Skin epidermis (tissue), 12 donors: Measurements from ENCODE around the gene OR2T1.
"Not testable (repeated sequence)": the region's sequence is repeated elsewhere in the genome, so short reads cannot be mapped to it uniquely, and the experiment has no call there.

Experiments used
- H3K27ac ChIP-seq, 21 experiments: fragments of 200-600 bp; sonication (generic) in 11 of 21; one replicate each; pipeline ENCODE4 v1.5.0; 2020; ENCODE audit warnings: mild to moderate bottlenecking in 3 of 21, inconsistent platforms in 2 of 21, moderate library complexity in 2 of 21
- H3K4me3 ChIP-seq, 7 experiments: fragments of 200-600 bp; sonication (generic) in 2 of 7; one replicate each; pipeline ENCODE4 v1.5.0; 2020; ENCODE audit warnings: inconsistent platforms in 2 of 7, mild to moderate bottlenecking in 2 of 7, moderate library complexity in 1 of 7

Gene OR2T1, protein sequence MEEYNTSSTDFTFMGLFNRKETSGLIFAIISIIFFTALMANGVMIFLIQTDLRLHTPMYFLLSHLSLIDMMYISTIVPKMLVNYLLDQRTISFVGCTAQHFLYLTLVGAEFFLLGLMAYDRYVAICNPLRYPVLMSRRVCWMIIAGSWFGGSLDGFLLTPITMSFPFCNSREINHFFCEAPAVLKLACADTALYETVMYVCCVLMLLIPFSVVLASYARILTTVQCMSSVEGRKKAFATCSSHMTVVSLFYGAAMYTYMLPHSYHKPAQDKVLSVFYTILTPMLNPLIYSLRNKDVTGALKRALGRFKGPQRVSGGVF

GRCh38 chr1:248402748-248403147 is at the start of gene OR2T1:
Gene OR2T1, plus strand, starts transcription at chr1:248403048. Its CDS starts 3,100 bp downstream, at chr1:248406148.
- no peak within 1 kb of the TSS for H3K4me3 ChIP-seq
- no peak within 1 kb of the TSS for H3K27ac ChIP-seq

DNA sequence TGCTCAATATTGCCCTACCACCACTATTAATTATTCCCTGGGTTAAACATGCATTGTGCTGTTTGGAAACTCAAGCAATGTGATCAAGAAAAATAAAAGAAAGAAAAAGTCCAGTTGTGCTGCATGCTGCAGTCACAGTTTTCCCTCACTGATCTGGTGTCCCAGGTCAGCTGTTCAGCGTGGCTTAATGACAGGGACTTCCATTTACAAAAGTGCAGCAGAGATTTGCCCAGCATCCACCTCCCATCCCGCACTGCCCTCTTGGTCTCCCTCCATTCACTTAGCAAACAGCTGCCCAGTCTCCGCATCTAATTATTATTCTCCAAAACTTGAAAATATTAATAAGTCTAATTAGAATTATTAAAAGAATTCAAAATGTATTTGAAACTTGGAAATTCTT is 43.4 kb upstream of the OR2T1 start:
- H3K27ac ChIP-seq: no peak overlapping the region

GRCh38 chr1:248361121-248361715 is 41.6 kb upstream of the OR2T1 start, which contains the start of gene OR2T4:
Gene OR2T4, plus strand, starts transcription at chr1:248361665. Its CDS starts 0 bp downstream, at chr1:248361665.
- H3K4me3 ChIP-seq: no peak within 1 kb of the TSS
- no peak within 1 kb of the TSS for H3K27ac ChIP-seq

More for the DNA sequence above, 43.4 kb upstream of the OR2T1 start:
- no peak overlapping the region for H3K4me3 ChIP-seq

DNA sequence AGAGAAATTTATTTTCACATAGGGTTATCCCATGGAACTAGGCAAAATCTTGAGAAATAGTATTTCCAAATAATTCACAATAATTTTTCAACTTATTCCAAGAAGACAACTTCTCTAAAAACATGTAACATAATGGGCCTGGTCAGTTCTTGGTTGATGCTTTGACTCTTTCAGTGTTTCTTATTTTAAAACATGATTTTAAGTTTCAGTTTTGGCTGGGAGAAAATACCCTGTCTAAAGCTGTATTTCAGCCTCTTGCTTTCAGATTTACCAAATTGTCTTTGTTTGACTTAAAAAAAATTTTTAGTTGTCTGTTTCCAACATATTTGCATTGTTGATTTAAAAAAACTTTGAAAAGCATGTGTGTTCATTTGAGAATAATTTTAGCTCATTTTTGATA is 36.2 kb upstream of the OR2T1 start:
- Histone ChIP-seq H3K27ac (no peak overlapping the region), H3K4me3 (no peak overlapping the region)

DNA sequence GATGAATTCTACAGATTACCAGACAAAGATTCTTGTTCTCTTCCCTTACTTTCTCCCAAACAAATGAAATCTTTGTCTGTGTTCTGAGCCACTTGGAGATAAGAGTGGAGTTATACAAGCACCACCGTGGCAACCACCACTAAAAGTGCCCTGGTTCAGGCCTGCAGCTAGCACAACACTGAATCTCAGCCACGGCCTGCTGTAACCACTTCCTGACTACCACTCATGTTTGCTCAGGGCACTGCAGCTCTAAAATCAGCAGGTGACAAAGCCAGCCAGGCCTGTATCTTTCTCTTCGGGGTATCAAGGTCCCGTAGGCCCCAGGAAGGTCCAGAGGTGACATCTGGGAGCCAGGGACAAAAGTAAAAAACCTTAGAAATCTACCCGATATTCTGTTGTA is 30.5 kb upstream of the OR2T1 start:
- Histone ChIP-seq H3K27ac (no peak overlapping the region), H3K4me3 (no peak overlapping the region)

DNA sequence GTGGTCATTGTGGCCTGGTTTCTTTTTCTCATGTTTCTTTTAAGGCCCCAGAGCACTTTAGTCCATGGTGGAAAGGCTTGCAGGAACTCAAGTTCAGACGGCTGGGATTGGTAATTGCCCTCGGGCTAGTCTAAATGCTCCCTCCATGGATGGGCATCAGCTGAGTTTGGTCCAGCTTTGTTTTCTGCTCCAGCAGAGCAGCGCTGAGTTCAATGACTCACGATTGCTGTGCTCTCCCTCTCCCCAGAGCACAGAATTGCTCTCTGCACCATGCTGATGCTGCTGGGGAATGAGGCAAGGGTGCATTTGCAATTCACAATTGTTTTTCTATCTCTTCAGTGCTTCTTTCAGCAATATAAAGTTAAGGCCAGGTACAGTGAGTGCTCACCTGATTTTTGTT is 29.1 kb upstream of the OR2T1 start:
- Histone ChIP-seq H3K4me3 (no peak overlapping the region), H3K27ac (no peak overlapping the region)

DNA sequence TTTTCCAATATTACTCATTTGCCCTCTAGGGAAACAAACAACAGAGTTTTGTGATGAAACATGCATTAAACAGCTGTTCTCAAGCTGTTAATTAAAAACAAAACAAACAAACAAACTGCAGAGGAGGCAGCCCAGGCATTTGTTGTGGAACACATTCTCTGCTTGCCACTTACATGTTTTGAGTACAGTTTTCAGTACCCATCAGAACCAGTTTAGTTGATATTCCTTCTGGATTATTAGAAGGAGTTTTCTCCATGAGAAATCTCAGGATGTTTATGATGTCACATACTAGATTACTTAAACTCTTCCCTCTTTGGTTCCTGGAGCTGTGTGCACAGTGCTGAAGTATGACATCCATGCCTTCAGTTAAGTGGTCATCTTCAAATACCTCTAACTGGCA is 27.4 kb upstream of the OR2T1 start, which contains the start of gene OR2T6:
OR2T6 (plus strand) TSS at position 301 of the 400 bp plus-strand sequence. CDS start 11,863 bp downstream, outside the sequence.
- no peak within 1 kb of the TSS for H3K27ac ChIP-seq
- no peak within 1 kb of the TSS for H3K4me3 ChIP-seq

GRCh38 chr1:248376916-248377315 is 25.9 kb upstream of the OR2T1 start:
- no peak overlapping the region for H3K4me3 ChIP-seq

DNA sequence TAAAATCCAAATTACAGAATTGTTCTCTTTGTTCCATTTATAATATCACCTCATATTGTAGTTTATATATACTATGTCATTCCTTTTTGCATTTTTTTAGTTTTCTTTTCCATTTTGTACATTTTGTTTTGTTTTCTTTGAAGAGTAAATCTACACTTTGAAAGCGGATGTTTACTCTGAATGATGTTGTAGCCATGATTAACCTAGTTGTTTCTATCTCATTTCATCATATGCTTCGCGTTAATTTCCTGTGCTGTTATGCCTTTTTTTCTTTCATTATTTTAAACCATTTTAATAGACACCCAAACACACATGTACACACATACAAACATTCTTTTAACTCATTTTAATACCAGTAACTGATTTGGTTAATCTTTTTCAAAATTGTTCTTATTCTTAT is 22.0 kb upstream of the OR2T1 start:
- Histone ChIP-seq H3K27ac (no peak overlapping the region), H3K4me3 (no peak overlapping the region)

More at GRCh38 chr1:248376916-248377315, 25.9 kb upstream of the OR2T1 start:
- no peak overlapping the region for H3K27ac ChIP-seq

DNA sequence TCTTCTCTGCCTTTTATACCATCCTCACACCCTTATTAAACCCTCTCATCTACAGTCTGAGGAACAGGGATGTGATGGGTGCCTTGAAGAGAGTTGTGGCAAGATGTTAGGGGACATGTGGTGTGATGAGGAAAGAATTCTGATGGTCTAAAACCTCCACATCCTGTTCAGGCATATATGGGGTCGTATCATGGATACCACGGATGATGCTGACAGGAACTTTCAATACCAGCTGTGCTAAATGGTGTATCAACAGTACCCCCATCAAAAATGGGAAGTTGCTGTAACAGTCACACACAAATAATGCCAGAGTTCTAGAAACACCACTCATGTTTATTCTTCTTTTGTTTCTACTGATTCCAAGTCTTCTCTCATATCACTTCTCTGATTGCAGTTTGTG is 14.4 kb upstream of the OR2T1 start:
- H3K27ac ChIP-seq: no peak overlapping the region
- H3K4me3 ChIP-seq: no peak overlapping the region

- H3K4me3 ChIP-seq: no peak overlapping the region
These were observed 9.8 kb upstream of the OR2T1 start for GRCh38 chr1:248393050-248393449.

GRCh38 chr1:248404024-248404423 is 1.2 kb downstream of the OR2T1 start:
- Histone ChIP-seq H3K27ac (no peak overlapping the region), H3K4me3 (no peak overlapping the region)

More at GRCh38 chr1:248393050-248393449, 9.8 kb upstream of the OR2T1 start:
- H3K27ac ChIP-seq: no peak overlapping the region

DNA sequence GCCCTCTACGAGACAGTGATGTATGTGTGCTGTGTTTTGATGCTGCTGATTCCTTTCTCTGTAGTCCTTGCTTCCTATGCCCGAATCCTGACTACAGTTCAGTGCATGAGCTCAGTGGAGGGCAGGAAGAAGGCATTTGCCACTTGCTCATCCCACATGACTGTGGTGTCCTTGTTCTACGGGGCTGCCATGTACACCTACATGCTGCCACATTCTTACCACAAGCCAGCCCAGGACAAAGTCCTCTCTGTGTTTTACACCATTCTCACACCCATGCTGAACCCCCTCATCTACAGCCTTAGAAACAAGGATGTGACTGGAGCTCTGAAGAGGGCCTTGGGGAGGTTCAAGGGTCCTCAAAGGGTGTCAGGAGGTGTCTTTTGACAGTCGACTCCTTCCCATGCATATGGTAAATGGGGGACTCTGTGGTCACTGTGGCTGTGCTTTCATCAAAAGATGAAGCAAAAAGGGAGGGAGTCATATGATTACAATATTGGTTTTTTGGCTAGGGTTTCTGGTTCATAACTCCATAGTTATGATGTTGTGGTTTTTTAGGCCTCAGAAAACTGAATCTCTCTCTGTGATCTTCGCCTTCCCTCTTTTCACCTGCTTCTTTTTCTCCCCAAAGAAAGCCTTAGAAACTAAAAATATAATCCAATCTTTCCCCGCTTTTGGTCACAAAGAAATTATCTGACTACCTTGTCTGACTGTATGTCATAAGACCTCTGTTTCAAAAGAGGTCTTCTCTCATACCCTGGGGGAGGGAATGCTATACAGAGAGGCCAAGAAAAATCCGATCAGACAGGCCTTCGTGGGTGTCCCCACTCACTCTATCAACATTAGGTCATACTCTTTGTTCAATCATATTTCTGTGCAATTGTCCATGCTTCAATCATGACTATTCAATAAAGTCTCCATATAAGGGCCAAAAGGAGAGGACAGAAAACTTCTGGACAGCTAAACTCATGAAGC is 4.2 kb downstream of the OR2T1 start:
- no peak overlapping the region for H3K27ac ChIP-seq
- no peak overlapping the region for H3K4me3 ChIP-seq

GRCh38 chr1:248416226-248416625 is 13.4 kb downstream of the OR2T1 start:
- no peak overlapping the region for H3K27ac ChIP-seq
- no peak overlapping the region for H3K4me3 ChIP-seq

GRCh38 chr1:248417854-248418253 is 15.0 kb downstream of the OR2T1 start:
- Histone ChIP-seq H3K4me3 (no peak overlapping the region), H3K27ac (no peak overlapping the region)

- Histone ChIP-seq H3K4me3 (no peak overlapping the region), H3K27ac (no peak overlapping the region)
These were observed 18.5 kb downstream of the OR2T1 start for GRCh38 chr1:248421384-248421783.

DNA sequence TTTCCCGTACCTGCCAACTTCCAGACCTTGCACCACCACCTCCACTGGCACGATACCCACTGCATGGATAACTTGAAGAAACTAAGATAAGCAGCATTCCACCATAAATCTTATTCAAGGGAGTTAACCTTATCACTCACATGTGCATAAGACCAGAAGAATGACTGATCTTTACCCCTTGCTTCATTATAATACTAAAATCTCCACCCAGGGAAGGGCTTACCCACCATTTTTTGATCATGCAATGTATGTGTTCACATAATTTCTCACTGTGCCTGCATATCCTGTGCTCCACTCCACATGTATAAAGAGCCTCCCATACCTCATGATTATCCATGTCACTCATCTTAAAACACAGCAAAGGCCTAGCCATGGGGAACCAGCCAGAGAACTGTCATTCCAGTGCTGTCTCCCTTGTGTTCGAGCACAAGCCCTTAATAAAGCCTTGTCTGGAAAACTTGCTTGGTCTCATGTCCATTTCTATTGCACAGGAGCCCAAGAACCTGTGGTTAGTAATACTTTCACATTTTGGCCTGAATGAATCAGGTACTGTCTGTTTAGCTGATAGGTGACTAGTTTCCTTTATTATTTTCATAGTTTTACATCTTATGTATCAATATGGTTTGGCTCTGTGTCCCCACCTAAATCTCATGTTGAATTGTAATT is 24.8 kb downstream of the OR2T1 start:
- H3K27ac ChIP-seq, H3K4me3 ChIP-seq: not testable (repeated sequence)

DNA sequence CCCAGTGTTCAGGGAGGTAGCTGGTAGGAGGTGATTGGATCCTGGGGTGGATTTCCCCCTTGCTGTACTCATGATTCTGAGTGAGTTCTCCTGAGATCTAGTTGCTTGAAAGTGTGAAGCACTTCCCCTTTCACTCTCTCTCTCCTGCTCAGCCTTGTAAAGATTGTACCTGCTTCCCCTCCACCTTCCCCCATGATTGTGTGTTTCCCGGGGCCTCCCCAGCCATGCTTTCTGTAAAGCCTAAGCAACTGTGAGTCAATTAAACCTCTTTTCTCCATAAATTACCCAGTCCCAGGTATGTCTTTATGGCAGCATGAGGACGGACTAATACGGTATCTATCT is 25.3 kb downstream of the OR2T1 start:
- not testable (repeated sequence) for H3K27ac ChIP-seq, H3K4me3 ChIP-seq

DNA sequence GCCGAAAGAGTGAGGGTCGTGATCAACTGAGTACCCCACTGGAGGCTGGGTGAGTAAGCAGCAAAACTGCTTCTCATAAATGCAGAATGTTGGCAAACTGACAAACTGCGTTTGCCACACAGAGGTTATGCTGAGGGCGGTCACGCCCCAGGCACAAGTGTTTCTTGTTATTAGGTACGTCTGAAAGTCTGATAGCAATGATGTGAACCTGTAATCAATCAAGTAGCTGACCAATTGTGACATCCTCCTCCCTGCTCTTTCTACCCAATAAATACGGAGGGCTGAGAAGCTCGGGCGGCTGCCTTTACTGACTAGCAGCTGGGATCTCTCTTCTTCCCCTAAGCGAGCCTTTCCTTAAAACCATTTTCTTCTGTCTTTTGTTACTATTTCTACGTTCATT is 28.8 kb downstream of the OR2T1 start:
- not testable (repeated sequence) for H3K4me3 ChIP-seq, H3K27ac ChIP-seq

GRCh38 chr1:248432201-248432600 is 29.4 kb downstream of the OR2T1 start:
- not testable (repeated sequence) for H3K4me3 ChIP-seq, H3K27ac ChIP-seq
